ENCODE data around the gene ZNF765.

The ZNF765 gene

DNA sequence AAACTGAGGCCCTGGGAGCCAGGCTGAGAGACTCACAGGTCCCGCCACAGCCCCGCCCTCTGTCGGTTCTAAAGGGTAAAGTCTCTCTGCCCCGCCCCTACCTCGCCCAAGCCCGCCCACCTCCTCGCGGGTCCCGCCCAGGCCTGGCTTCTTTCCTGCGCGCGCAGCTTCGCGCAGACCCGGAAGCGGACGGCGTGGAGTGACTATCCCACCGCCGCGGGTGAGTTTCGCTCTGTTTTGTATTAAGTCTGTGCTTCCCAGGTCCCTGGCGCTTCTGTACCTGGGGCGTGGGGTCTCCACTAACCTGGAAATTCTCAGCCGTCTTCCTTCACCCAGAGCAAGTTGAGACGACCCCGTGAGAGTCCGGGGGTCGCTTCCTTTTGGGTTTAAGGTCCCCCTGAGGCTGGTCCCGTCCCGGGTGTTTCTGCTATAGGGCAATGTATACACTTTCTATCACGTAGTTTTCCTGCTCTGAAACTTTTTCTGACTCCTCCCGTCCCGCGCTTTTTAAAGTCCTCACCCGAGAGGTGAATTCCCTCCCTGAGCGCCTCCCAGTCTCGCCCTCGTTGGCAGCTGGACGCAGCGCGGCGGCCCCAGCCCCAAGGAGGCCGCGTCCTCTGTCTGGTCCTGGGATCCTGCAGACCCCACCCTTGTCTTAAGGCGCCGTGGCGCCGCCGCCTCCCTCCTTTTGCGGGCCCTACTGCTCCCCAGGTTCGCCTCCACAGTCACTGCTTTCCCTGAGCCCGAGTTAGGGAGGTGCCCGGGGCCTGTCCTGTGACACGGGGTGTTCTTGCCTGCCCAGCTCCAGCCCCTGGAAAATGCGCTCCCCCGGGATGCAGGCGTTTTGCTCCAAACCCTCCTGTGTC lies at the start of gene ZNF765:
ZNF765 (plus strand) TSS at position 176 of the 866 bp plus-strand sequence. CDS start 2,867 bp downstream, outside the sequence.
- TF ChIP-seq GATA3 (IDR thresholded peaks at IDR 0.05; ENCODE audit: low read depth, low read length): no peak
- no peak for TF ChIP-seq GATA2 (IDR thresholded peaks at IDR 0.05; ENCODE audit: low read depth, low read length)

DNA sequence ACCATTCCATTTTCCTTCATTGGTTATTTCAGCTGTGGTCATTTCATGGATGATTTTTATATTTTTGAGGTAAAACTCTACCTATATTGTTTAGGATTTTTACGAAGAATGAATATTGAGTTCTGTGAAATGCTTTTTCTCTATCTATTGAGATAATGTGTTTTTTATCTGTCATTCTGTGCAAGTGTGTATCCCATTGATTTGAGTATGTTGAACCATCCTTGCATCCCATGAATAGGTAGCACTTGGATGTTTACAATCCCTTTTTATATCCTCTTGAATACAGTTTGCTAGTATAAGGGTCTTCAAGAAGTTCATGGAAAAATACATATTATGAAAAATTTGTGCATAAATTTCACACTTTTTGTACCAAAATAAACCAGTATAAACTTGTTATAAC lies 39.2 kb upstream of the ZNF765 start:
- no peak for TF ChIP-seq GATA3 (IDR thresholded peaks at IDR 0.05; ENCODE audit: low read depth, low read length)
- TF ChIP-seq GATA2 (IDR thresholded peaks at IDR 0.05; ENCODE audit: low read depth, low read length): no peak

DNA sequence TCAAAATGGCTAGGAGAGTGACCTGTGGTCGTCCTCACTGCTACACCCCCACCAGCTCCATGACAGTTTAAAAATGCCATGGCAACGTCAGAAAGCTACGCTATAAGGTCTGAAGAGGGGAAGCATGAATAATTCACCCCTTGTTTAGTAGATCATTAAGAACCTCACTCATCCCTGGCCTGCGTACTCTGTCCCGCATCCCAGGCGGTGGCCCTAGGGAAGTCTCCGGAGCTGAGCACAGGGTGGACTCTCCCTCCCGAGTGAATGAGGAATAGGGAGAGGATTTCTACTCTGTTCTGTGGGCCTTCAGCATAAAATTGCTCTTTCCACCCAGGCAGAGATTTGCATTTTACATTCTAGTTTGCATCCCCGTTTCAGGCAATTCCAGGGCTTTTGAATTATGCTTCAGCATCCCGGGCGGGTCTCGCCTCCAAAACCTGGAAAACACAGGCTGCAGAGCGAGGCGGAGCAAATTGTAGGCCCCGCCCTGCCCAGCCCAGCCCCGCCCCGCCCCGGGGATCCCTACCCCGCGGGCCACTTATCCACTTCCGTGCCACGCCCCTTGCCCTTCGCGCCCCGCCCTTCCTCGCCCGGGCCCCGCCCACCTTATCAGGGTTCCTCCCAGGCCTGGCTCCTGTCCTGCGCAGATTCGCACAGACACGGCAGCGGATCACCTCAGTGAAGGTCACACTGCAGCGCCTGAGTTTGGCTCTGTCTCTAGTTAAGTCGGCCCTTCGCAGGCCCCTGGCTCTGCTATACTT lies 36.9 kb upstream of the ZNF765 start:
- no peak for TF ChIP-seq GATA3 (IDR thresholded peaks at IDR 0.05; ENCODE audit: low read depth, low read length)
- no peak for TF ChIP-seq GATA2 (IDR thresholded peaks at IDR 0.05; ENCODE audit: low read depth, low read length)

GRCh38 chr19:53365134-53365898 lies 29.6 kb upstream of the ZNF765 start, which contains the start of gene ZNF525:
ZNF525 (plus strand) TSS chr19:53365705; CDS start chr19:53372282, 6,577 bp downstream.
- TF ChIP-seq GATA2 (IDR thresholded peaks at IDR 0.05; ENCODE audit: low read depth, low read length) (no peak), GATA3 (IDR thresholded peaks at IDR 0.05; ENCODE audit: low read depth, low read length) (no peak)

- TF ChIP-seq GATA2 (IDR thresholded peaks at IDR 0.05; ENCODE audit: low read depth, low read length) (no peak), GATA3 (IDR thresholded peaks at IDR 0.05; ENCODE audit: low read depth, low read length) (no peak)
These were observed 29.0 kb upstream of the ZNF765 start for GRCh38 chr19:53365899-53366493.

- no peak for TF ChIP-seq GATA3 (IDR thresholded peaks at IDR 0.05; ENCODE audit: low read depth, low read length)
- no peak for TF ChIP-seq GATA2 (IDR thresholded peaks at IDR 0.05; ENCODE audit: low read depth, low read length)
These were observed 22.8 kb upstream of the ZNF765 start for GRCh38 chr19:53372196-53372595.

DNA sequence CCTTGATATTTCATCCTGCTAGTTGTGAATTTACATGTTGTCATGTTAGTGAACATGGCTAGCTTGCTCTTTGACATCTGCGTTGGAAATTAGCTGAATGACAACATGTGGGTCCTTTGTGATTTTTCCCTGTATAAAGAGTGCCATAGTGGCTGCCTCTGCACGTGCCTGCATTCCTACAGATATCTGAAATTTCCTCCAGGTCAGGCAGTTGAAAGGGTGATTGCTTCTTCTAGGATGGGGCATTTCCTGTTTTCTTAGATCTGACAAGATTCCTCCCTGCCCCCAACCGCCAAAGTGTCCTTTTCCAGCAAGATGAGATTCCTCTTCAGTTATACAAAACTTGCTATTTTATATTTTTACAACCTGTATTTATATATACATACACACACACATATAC lies 20.7 kb upstream of the ZNF765 start:
- TF ChIP-seq GATA2 (IDR thresholded peaks at IDR 0.05; ENCODE audit: low read depth, low read length): no peak
- no peak for TF ChIP-seq GATA3 (IDR thresholded peaks at IDR 0.05; ENCODE audit: low read depth, low read length)

- TF ChIP-seq GATA2 (IDR thresholded peaks at IDR 0.05; ENCODE audit: low read depth, low read length) (no peak), GATA3 (IDR thresholded peaks at IDR 0.05; ENCODE audit: low read depth, low read length) (no peak)
These were observed 20.2 kb upstream of the ZNF765 start for GRCh38 chr19:53374743-53375142.

DNA sequence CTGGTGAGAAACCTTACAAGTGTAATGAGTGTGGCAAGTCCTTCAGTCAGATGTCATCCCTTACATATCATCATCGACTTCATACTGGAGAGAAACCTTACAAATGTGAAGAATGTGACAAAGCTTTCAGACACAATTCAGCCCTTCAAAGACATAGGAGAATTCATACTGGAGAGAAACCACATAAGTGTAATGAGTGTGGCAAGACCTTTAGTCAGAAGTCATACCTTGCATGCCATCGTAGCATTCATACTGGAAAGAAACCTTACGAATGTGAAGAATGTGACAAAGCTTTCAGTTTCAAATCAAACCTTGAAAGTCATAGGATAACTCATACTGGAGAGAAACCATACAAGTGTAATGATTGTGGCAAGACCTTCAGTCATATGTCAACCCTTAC lies 13.6 kb upstream of the ZNF765 start:
- no peak for TF ChIP-seq GATA2 (IDR thresholded peaks at IDR 0.05; ENCODE audit: low read depth, low read length)
- no peak for TF ChIP-seq GATA3 (IDR thresholded peaks at IDR 0.05; ENCODE audit: low read depth, low read length)

DNA sequence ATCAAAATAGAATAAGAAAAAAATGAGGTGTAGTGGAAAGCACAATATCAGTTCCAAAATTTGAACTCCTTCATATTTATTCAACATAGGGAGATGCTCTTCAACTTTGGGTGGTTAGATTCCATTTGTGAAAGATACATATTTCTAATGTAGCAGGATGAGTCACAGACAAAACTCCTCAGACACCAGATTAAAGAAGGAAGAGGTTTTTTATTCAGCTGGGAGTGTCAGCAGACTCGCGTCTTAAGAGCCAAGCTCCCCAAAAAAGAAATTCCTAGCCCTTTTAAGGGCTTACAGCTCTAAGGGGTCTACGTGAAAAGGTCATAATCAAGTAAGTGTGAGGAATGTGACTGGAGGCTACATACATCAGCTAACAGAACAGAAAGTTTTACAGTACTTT lies 6.8 kb upstream of the ZNF765 start:
- TF ChIP-seq GATA2 (IDR thresholded peaks at IDR 0.05; ENCODE audit: low read depth, low read length) (no peak), GATA3 (IDR thresholded peaks at IDR 0.05; ENCODE audit: low read depth, low read length) (no peak)

GRCh38 chr19:53388904-53389303 lies 6.0 kb upstream of the ZNF765 start:
- TF ChIP-seq GATA3 (IDR thresholded peaks at IDR 0.05; ENCODE audit: low read depth, low read length) (no peak), GATA2 (IDR thresholded peaks at IDR 0.05; ENCODE audit: low read depth, low read length) (no peak)

DNA sequence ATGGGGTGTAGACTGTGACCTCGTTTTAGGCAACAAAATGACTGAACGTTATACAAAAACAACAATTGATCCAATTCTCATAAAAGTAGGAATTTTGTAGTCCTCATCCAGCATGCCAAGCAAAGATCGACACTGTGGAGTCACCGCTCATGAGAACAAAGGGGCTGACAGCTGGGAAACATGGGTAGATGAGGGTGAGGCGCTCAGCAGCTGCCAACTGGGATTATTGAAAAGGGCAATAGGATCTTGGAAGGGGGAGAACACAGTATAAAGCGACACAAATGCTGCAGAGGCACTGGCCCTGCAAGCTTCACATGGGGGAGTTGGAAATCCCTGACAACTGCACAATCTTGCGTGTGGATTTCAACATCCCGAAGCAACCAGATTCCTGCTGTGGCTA lies 5.4 kb upstream of the ZNF765 start:
- TF ChIP-seq GATA3 (IDR thresholded peaks at IDR 0.05; ENCODE audit: low read depth, low read length) (no peak), GATA2 (IDR thresholded peaks at IDR 0.05; ENCODE audit: low read depth, low read length) (no peak)

- TF ChIP-seq GATA2 (IDR thresholded peaks at IDR 0.05; ENCODE audit: low read depth, low read length): no peak
- TF ChIP-seq GATA3 (IDR thresholded peaks at IDR 0.05; ENCODE audit: low read depth, low read length): no peak
These were observed 5.0 kb upstream of the ZNF765 start for GRCh38 chr19:53389978-53390377.
